Naive thymus-derived CD4-positive, alpha-beta T cell (primary cell): ENCODE measurements around the gene SLIT1. TPM values are rescaled to one million over a fixed set of nuclear protein-coding genes. Genes with fewer than 3 reads are reported as not detected.

Source experiments
- ATAC-seq: fragments of 150-1000 bp; cut with Tn5 transposase; 2 replicates; pipeline ENCODE4 v1.10.0; 2021; ENCODE audit warnings: mild to moderate bottlenecking, moderate library complexity
- CTCF ChIA-PET: fragments of 350-600 bp; sonication (Branson Sonifier 250); formaldehyde crosslinking; loops from one replicate; lab custom pipeline; 2021; ENCODE audit warnings: antibody characterized with exemption; lab: Charles Lee
- POLR2A ChIA-PET: fragments of 350-600 bp; sonication (Branson Sonifier 250); formaldehyde crosslinking; loops from one replicate; lab custom pipeline; 2021; ENCODE audit warnings: antibody characterized with exemption, inconsistent platforms; lab: Charles Lee
- DNase-seq, 9 donors: peaks; one replicate each; pipeline versions ENCODE4 v3.0.0 to v3.0.0-alpha.2; 2020 to 2022; ENCODE audit warnings: mixed read lengths in 1 of 9
- H3K27ac ChIP-seq: one replicate; pipeline ENCODE4 v1.7.0; 2013; ENCODE audit warnings: mild to moderate bottlenecking, low read depth, low read length, moderate library complexity
- H3K27me3 ChIP-seq, 2 donors: one replicate each; pipeline ENCODE4 v1.7.0; 2013; ENCODE audit warnings: low read length in 2 of 2, mild to moderate bottlenecking in 2 of 2, moderate library complexity in 2 of 2; ENCODE audit not compliant: control insufficient read depth in 2 of 2, insufficient read depth in 2 of 2
- H3K36me3 ChIP-seq, 3 experiments: 1 replicate in 2 of 3; 2 replicates in 1 of 3; pipeline ENCODE4 v1.7.0; 2013; ENCODE audit warnings: low read length in 3 of 3, mild to moderate bottlenecking in 3 of 3, moderate library complexity in 1 of 3; ENCODE audit not compliant: insufficient read depth in 3 of 3, control insufficient read depth in 2 of 3
- H3K4me1 ChIP-seq, 2 donors: one replicate each; pipeline ENCODE4 v1.7.0; 2013; ENCODE audit warnings: low read length in 2 of 2, mild to moderate bottlenecking in 2 of 2, moderate library complexity in 1 of 2; ENCODE audit not compliant: control insufficient read depth in 2 of 2, insufficient read depth in 2 of 2
- H3K4me3 ChIP-seq: 2 replicates; pipeline ENCODE4 v1.7.0; 2013; ENCODE audit warnings: mild to moderate bottlenecking, low read length
- H3K9me3 ChIP-seq, 3 experiments: 1 replicate in 2 of 3; 2 replicates in 1 of 3; pipeline ENCODE4 v1.7.0; 2013; ENCODE audit warnings: low read length in 3 of 3; ENCODE audit not compliant: control insufficient read depth in 2 of 3
- H3K27ac Mint-ChIP-seq, 9 donors: one replicate each; pipeline ENCODE4 v1.8.0; 2020 to 2022; ENCODE audit warnings: mixed read lengths in 9 of 9, mild to moderate bottlenecking in 8 of 9, moderate library complexity in 5 of 9, inconsistent platforms in 2 of 9
- H3K27me3 Mint-ChIP-seq, 5 donors: one replicate each; pipeline ENCODE4 v1.8.0; 2021 to 2022; ENCODE audit warnings: mixed read lengths in 5 of 5, mild to moderate bottlenecking in 1 of 5
- H3K36me3 Mint-ChIP-seq, 5 donors: one replicate each; pipeline ENCODE4 v1.8.0; 2020 to 2022; ENCODE audit warnings: mixed read lengths in 5 of 5, mild to moderate bottlenecking in 3 of 5, inconsistent platforms in 1 of 5
- H3K4me1 Mint-ChIP-seq, 7 donors: one replicate each; pipeline ENCODE4 v1.8.0; 2020 to 2022; ENCODE audit warnings: mixed read lengths in 7 of 7, mild to moderate bottlenecking in 3 of 7, inconsistent platforms in 1 of 7
- H3K4me3 Mint-ChIP-seq, 10 donors: one replicate each; pipeline ENCODE4 v1.8.0; 2020 to 2022; ENCODE audit warnings: mild to moderate bottlenecking in 10 of 10, mixed read lengths in 10 of 10, moderate library complexity in 6 of 10, inconsistent platforms in 2 of 10
- H3K9me3 Mint-ChIP-seq, 11 donors: one replicate each; pipeline ENCODE4 v1.8.0; 2020 to 2022; ENCODE audit warnings: mixed read lengths in 11 of 11, mild to moderate bottlenecking in 4 of 11, inconsistent platforms in 1 of 11, moderate library complexity in 1 of 11
- intact Hi-C, 2 donors: fragments of 100-400 bp; cut with micrococcal nuclease; formaldehyde crosslinking; loops; one replicate each; pipeline ENCODE4 v1.15.1; 2023
- polyA plus RNA-seq, 2 donors: library from polyadenylated mRNA; unstranded; fragments of 300-500 nt; fragmentation: Illumina TruSeq; gene quantifications; one replicate each; pipeline ENCODE4 v1.2.3, GENCODE V29; 2021
- total RNA-seq, 6 experiments: library from RNA in 5 of 6; stranded (reverse) in 5 of 6; gene quantifications; 1 replicate in 5 of 6; 2 replicates in 1 of 6; pipeline ENCODE4 v1.2.3 and lab custom pipeline; 2021 to 2026

SLIT1 gene
- total and polyA plus RNA-seq, 7 experiments from 2014 or later: 0.19 to 0.88 (median 0.44) TPM; not detected in 2

GRCh38 chr10:97031459-97031858, 154.3 kb downstream of the SLIT1 start:
- intact Hi-C loops: no loop called here
- ATAC-seq: no peak
- H3K27ac ChIP-seq: no peak overlapping the region
- CTCF ChIA-PET: no interaction called here
- no peaks in the 10 kb centered on the region for H3K36me3 ChIP-seq
- H3K4me3 Mint-ChIP-seq: no peak overlapping the region
- no peak overlapping the region for H3K27ac Mint-ChIP-seq
- peaks cover 0 to 4% (median 0%) of the 10 kb centered on the region in 7 donors for H3K4me1 Mint-ChIP-seq
- H3K9me3 ChIP-seq: no peaks in the 10 kb centered on the region
- POLR2A ChIA-PET: no interaction called here
- no peak for DNase-seq
- H3K4me1 ChIP-seq: no peaks in the 10 kb centered on the region
- no peak overlapping the region for H3K4me3 ChIP-seq
- peaks cover 4 to 13% (median 10%) of the 10 kb centered on the region in 5 donors for H3K27me3 Mint-ChIP-seq
- no peaks in the 10 kb centered on the region for H3K27me3 ChIP-seq
- H3K36me3 Mint-ChIP-seq: no peaks in the 10 kb centered on the region
- H3K9me3 Mint-ChIP-seq: no peaks in the 10 kb centered on the region

- no peaks in the 10 kb centered on the region for H3K9me3 Mint-ChIP-seq
- no peaks in the 10 kb centered on the region for H3K36me3 Mint-ChIP-seq
- no peaks in the 10 kb centered on the region for H3K36me3 ChIP-seq
- DNase-seq (no peak), ATAC-seq (no peak)
- CTCF ChIA-PET: no interaction called here
- no peaks in the 10 kb centered on the region for H3K9me3 ChIP-seq
- H3K27ac ChIP-seq: no peak overlapping the region
- POLR2A ChIA-PET: no interaction called here
- H3K27ac Mint-ChIP-seq: no peak overlapping the region
- H3K27me3 Mint-ChIP-seq: peaks cover under 1 to 10% (median 8%) of the 10 kb centered on the region in 5 donors
- no peak overlapping the region for H3K4me3 ChIP-seq
- peaks cover 0 to 1% (median 0%) of the 10 kb centered on the region in 7 donors for H3K4me1 Mint-ChIP-seq
- intact Hi-C loops: no loop called here
- H3K4me1 ChIP-seq: no peaks in the 10 kb centered on the region
- no peaks in the 10 kb centered on the region for H3K27me3 ChIP-seq
- no peak overlapping the region for H3K4me3 Mint-ChIP-seq
These were observed 154.9 kb downstream of the SLIT1 start for GRCh38 chr10:97030894-97031293.

GRCh38 chr10:97029271-97029670, 156.5 kb downstream of the SLIT1 start:
- Mint-ChIP-seq H3K27ac (peak overlapping the region in 1 of 9 donors; percentile 47), H3K36me3 (no peaks in the 10 kb centered on the region), H3K9me3 (no peaks in the 10 kb centered on the region), H3K4me1 (peaks cover 0 to 4% (median 0%) of the 10 kb centered on the region in 7 donors), H3K27me3 (peaks cover 0 to 8% (median 0%) of the 10 kb centered on the region in 5 donors), H3K4me3 (no peak overlapping the region)
- H3K36me3 ChIP-seq: no peaks in the 10 kb centered on the region
- intact Hi-C loops: loop anchor here (5.0 kb wide), 2 partner anchors 197 to 387 kb away; partner anchors contain the start of gene LCOR (in 1 of the 2)
- H3K27me3 ChIP-seq: no peaks in the 10 kb centered on the region
- no peak overlapping the region for H3K27ac ChIP-seq
- no peak for DNase-seq
- H3K9me3 ChIP-seq: no peaks in the 10 kb centered on the region
- ATAC-seq: no peak
- H3K4me1 ChIP-seq: no peaks in the 10 kb centered on the region
- no peak overlapping the region for H3K4me3 ChIP-seq
- ChIA-PET CTCF (no interaction called here), POLR2A (no interaction called here)

- POLR2A ChIA-PET: no interaction called here
- H3K27ac Mint-ChIP-seq: peak overlapping the region in 1 of 9 donors; percentile 47
- Histone ChIP-seq H3K27ac (no peak overlapping the region), H3K27me3 (no peaks in the 10 kb centered on the region), H3K4me3 (no peak overlapping the region), H3K36me3 (no peaks in the 10 kb centered on the region), H3K9me3 (no peaks in the 10 kb centered on the region), H3K4me1 (no peaks in the 10 kb centered on the region)
- DNase-seq (no peak), ATAC-seq (no peak)
- H3K4me1 Mint-ChIP-seq: peaks cover 0 to 7% (median 0%) of the 10 kb centered on the region in 7 donors
- peaks cover 0 to 8% (median 0%) of the 10 kb centered on the region in 5 donors for H3K27me3 Mint-ChIP-seq
- intact Hi-C loops: loop anchor here (5.0 kb wide), 2 partner anchors 197 to 387 kb away; partner anchors contain the start of gene LCOR (in 1 of the 2)
- CTCF ChIA-PET: no interaction called here
- no peaks in the 10 kb centered on the region for H3K9me3 Mint-ChIP-seq
- no peaks in the 10 kb centered on the region for H3K36me3 Mint-ChIP-seq
- H3K4me3 Mint-ChIP-seq: no peak overlapping the region
These were observed 157.0 kb downstream of the SLIT1 start for GRCh38 chr10:97028832-97029178.

- Histone ChIP-seq H3K9me3 (no peaks in the 10 kb centered on the region), H3K4me3 (no peak overlapping the region), H3K36me3 (no peaks in the 10 kb centered on the region), H3K4me1 (no peaks in the 10 kb centered on the region), H3K27ac (no peak overlapping the region), H3K27me3 (no peaks in the 10 kb centered on the region)
- DNase-seq: no peak
- Mint-ChIP-seq H3K27me3 (peaks cover 0 to 8% (median 0%) of the 10 kb centered on the region in 5 donors), H3K9me3 (no peaks in the 10 kb centered on the region), H3K4me1 (peaks cover 0 to 10% (median 0%) of the 10 kb centered on the region in 7 donors), H3K27ac (no peak overlapping the region), H3K4me3 (no peak overlapping the region), H3K36me3 (no peaks in the 10 kb centered on the region)
- ChIA-PET POLR2A (no interaction called here), CTCF (no interaction called here)
- ATAC-seq: no peak
- intact Hi-C loops: loop anchor here (5.0 kb wide), 2 partner anchors 196 to 386 kb away; partner anchors contain the start of gene LCOR (in 1 of the 2)
These were observed 157.5 kb downstream of the SLIT1 start for GRCh38 chr10:97028126-97028831.

- POLR2A ChIA-PET: no interaction called here
- Mint-ChIP-seq H3K36me3 (no peaks in the 10 kb centered on the region), H3K4me1 (peaks cover 0 to 14% (median 0%) of the 10 kb centered on the region in 7 donors), H3K4me3 (no peak overlapping the region), H3K9me3 (no peaks in the 10 kb centered on the region), H3K27me3 (peaks cover 0 to 8% (median 0%) of the 10 kb centered on the region in 5 donors), H3K27ac (no peak overlapping the region)
- no peak overlapping the region for H3K4me3 ChIP-seq
- H3K9me3 ChIP-seq: no peaks in the 10 kb centered on the region
- CTCF ChIA-PET: interaction anchor here (0.6 to 1.8 kb wide), 7 partner anchors 8 to 631 kb away, joined by 3 to 8 read pairs (median 4); no protein-coding TSS in a partner anchor
- H3K36me3 ChIP-seq: no peaks in the 10 kb centered on the region
- H3K4me1 ChIP-seq: no peaks in the 10 kb centered on the region
- no peaks in the 10 kb centered on the region for H3K27me3 ChIP-seq
- DNase-seq: peak in 7 of 9 donors; percentile 24 to 47 (median 39)
- intact Hi-C loops: loop anchor here (1.0 to 5.0 kb wide), 7 partner anchors 115 to 629 kb away; partner anchors contain the start of gene LCOR (in 1 of the 2)
- ATAC-seq: peak; percentile 60
- H3K27ac ChIP-seq: no peak overlapping the region
These were observed 160.0 kb downstream of the SLIT1 start for GRCh38 chr10:97025613-97026242.
